Measurements from ENCODE around the gene METTL17.

Gene METTL17

DNA sequence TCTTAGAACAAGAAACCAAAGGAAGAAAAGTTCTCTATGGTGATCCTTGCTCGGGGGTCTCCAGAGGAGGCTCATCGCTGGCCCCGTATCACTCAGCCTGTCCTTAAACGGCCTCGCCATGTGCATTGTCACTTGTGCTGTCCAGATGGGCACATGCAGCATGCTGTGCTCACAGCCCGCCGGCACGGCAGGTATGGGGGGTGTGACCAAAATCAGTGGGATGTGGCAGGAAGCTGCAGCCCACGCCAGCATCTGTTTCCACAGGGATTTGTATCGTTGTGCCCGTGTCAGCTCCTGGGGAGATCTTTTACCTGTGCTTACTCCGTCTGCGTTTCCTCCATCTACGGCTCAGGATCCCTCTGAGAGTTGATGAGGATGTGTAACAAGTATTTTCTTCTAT is 6.7 kb downstream of the METTL17 start:
- TF ChIP-seq MYC (IDR thresholded peaks at IDR 0.05; ENCODE audit: low read depth, low read length) (no peak), POLR2A (IDR thresholded peaks at IDR 0.05; ENCODE audit: extremely low read depth, insufficient read length) (no peak)
- TF ChIP-seq, protein P1, sequence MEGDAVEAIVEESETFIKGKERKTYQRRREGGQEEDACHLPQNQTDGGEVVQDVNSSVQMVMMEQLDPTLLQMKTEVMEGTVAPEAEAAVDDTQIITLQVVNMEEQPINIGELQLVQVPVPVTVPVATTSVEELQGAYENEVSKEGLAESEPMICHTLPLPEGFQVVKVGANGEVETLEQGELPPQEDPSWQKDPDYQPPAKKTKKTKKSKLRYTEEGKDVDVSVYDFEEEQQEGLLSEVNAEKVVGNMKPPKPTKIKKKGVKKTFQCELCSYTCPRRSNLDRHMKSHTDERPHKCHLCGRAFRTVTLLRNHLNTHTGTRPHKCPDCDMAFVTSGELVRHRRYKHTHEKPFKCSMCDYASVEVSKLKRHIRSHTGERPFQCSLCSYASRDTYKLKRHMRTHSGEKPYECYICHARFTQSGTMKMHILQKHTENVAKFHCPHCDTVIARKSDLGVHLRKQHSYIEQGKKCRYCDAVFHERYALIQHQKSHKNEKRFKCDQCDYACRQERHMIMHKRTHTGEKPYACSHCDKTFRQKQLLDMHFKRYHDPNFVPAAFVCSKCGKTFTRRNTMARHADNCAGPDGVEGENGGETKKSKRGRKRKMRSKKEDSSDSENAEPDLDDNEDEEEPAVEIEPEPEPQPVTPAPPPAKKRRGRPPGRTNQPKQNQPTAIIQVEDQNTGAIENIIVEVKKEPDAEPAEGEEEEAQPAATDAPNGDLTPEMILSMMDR (IDR thresholded peaks at IDR 0.05; ENCODE audit: low read depth, low read length): no peak
- TF ChIP-seq, protein P2, sequence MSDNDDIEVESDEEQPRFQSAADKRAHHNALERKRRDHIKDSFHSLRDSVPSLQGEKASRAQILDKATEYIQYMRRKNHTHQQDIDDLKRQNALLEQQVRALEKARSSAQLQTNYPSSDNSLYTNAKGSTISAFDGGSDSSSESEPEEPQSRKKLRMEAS (IDR thresholded peaks at IDR 0.05; ENCODE audit: low read depth, low read length): no peak
- DNase-seq (ENCODE audit: low read depth): no peak
- H3K4me3 ChIP-seq (ENCODE audit: low read depth, low read length): no peak overlapping the region

DNA sequence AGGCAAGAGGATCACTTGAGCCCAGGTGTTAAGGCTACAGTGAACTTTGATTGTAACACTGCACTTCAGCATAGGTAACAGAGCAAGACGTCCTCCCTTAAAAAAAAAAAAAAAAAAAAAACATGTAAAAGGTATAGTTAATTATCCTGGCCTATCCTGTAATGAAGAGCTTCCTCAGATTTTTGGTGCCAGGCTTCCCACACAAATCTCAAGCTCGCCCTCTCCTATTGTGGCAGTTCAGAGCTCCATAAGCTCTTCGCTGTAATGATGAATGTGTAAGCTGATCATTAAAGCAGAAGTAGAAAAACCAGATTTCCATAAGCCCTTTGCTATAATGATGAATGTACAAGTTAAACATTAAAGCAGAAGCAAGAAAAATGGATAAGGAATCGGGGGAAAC is 7.3 kb downstream of the METTL17 start:
- TF ChIP-seq, protein P2 (IDR thresholded peaks at IDR 0.05; ENCODE audit: low read depth, low read length): no peak
- TF ChIP-seq, protein P1 (IDR thresholded peaks at IDR 0.05; ENCODE audit: low read depth, low read length): no peak
- TF ChIP-seq MYC (IDR thresholded peaks at IDR 0.05; ENCODE audit: low read depth, low read length): no peak
- no peak for TF ChIP-seq POLR2A (IDR thresholded peaks at IDR 0.05; ENCODE audit: extremely low read depth, insufficient read length)
- H3K4me3 ChIP-seq (ENCODE audit: low read depth, low read length): no peak overlapping the region
- DNase-seq (ENCODE audit: low read depth): no peak

DNA sequence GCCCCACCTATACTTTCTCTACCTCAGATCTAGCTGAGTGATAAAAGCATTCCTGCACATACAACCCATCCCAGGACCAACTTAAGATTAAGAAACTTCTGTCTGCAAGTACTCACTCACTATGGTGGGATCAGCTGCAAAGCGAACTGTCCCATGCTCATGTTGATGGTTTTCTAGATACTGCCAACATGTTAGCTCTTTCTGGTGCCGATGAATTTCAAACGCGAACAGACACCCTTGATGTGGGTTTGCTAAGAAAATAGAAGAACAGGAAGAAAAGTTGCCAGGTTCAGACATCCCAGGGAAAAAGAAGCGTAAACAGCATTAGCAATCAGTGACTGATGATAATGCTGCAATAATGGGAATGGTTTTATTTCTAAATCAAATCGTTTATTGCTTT is 7.8 kb downstream of the METTL17 start:
- no peak for DNase-seq (ENCODE audit: low read depth)
- H3K4me3 ChIP-seq (ENCODE audit: low read depth, low read length): no peak overlapping the region
- TF ChIP-seq, protein P2 (IDR thresholded peaks at IDR 0.05; ENCODE audit: low read depth, low read length): no peak
- TF ChIP-seq POLR2A (IDR thresholded peaks at IDR 0.05; ENCODE audit: extremely low read depth, insufficient read length): no peak
- TF ChIP-seq MYC (IDR thresholded peaks at IDR 0.05; ENCODE audit: low read depth, low read length): no peak
- TF ChIP-seq, protein P1 (IDR thresholded peaks at IDR 0.05; ENCODE audit: low read depth, low read length): no peak

DNA sequence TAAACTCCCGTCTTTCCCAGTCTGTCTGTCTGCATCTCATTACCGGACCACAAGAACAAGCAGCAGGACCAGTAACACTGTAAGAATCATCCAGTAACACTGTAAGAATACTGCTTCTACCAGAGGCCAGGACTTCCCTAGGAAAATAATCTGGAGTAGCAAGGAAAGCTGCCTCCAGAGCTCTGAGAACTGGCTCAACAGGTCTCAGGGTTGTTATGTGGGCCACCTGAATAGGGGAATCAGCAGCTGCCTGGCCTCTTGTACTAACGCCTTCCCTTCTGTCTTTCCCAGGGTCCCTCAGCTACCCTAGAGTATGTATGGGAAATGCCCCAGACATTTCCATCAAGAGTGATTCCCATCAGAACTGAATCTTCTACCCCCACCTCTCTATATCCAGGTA is 8.4 kb downstream of the METTL17 start:
- TF ChIP-seq, protein P2 (IDR thresholded peaks at IDR 0.05; ENCODE audit: low read depth, low read length): no peak
- no peak for TF ChIP-seq POLR2A (IDR thresholded peaks at IDR 0.05; ENCODE audit: extremely low read depth, insufficient read length)
- TF ChIP-seq, protein P1 (IDR thresholded peaks at IDR 0.05; ENCODE audit: low read depth, low read length): no peak
- no peak for TF ChIP-seq MYC (IDR thresholded peaks at IDR 0.05; ENCODE audit: low read depth, low read length)

DNA sequence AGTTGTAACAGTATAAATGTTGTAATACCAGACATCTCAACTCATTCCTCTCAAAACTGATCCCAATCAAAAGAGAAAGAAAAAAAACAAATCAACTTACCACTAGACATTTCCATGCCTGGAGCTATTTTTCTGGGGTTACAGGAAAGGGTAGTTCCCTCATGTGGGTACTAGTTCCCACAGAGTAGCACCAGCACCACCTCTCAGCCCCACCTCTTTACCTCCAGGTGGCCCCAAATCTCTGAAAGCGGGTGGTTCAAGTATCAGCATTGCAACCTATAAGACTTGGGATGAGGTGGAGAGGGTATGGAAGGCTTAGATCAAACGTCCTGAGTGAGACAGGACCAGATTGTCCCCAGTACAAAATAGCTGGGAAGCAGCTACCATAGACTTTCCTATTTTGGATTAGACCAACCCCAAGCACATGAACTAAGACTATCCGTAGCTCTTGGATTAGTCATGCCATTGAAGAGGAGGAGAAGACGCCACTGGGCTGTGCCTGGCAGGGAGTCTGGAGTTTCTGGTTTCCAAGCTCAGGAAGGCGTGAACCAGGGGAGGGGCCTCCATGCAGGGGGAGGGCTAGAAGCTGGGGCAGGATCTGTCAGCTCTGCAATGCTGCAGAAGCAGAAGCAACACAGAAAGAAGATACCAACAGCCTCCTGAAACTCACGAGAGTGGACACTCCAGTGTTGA is 9.0 kb downstream of the METTL17 start, which contains the start of gene SLC39A2:
TSS of gene SLC39A2 (plus strand) at position 620 of the 693 bp plus-strand sequence. CDS start 154 bp downstream, outside the sequence.
- no peak within 1 kb of the TSS for H3K4me3 ChIP-seq (ENCODE audit: low read depth, low read length)
- TF ChIP-seq, protein P1 (IDR thresholded peaks at IDR 0.05; ENCODE audit: low read depth, low read length): no peak
- TF ChIP-seq POLR2A (IDR thresholded peaks at IDR 0.05; ENCODE audit: extremely low read depth, insufficient read length): no peak
- no peak for TF ChIP-seq MYC (IDR thresholded peaks at IDR 0.05; ENCODE audit: low read depth, low read length)
- TF ChIP-seq, protein P2 (IDR thresholded peaks at IDR 0.05; ENCODE audit: low read depth, low read length): no peak
- DNase-seq (ENCODE audit: low read depth): no peak

More for the DNA sequence above, 8.4 kb downstream of the METTL17 start:
- no peak for DNase-seq (ENCODE audit: low read depth)
- no peak overlapping the region for H3K4me3 ChIP-seq (ENCODE audit: low read depth, low read length)

All from NB4 (cell line).